ENCODE data around the gene RPS19.

GRCh38 chr19:41844601-41845000 lies 15.5 kb upstream of the RPS19 start, which contains the start of gene LYPD4:
- TF ChIP-seq CTCF (IDR thresholded peaks at IDR 0.05; ENCODE audit: low read length) (no peak), EZH2 (IDR thresholded peaks at IDR 0.05; ENCODE audit: borderline replicate concordance, low read length) (no peak)
